Measurements from ENCODE around the gene EIF6. TPM values are rescaled to one million over a fixed set of nuclear protein-coding genes. Genes with fewer than 3 reads are reported as not detected.

The EIF6 gene
- total and polyA plus RNA-seq, 9 of the 15 experiments (the other 6 are each of a cell fraction or from before 2014, with no cell fraction given): 165 to 832 (median 229) TPM

- TF ChIP-seq FOSL1 (tag; conservative IDR thresholded peaks at IDR 0.05): peak; percentile 99
- no peak for TF ChIP-seq USF2 (CRISPR knock-in tag; IDR thresholded peaks at IDR 0.05)
- peak; percentile 83 for TF ChIP-seq BHLHE40 (IDR thresholded peaks at IDR 0.05; ENCODE audit: low read length)
- 0 out of 4 replicates have a peak, but pooled peaks of 1 of the 2 experiments have one; percentile 22 for TF ChIP-seq MNT (conservative IDR thresholded peaks at IDR 0.05)
- TF ChIP-seq ZKSCAN1 (IDR thresholded peaks at IDR 0.05; ENCODE audit: low read depth, low read length): peak; percentile 88
- TF ChIP-seq NELFE (IDR thresholded peaks at IDR 0.05; ENCODE audit: insufficient read depth, insufficient read length): no peak
- TF ChIP-seq ELF2 (CRISPR knock-in tag; IDR thresholded peaks at IDR 0.05): no peak
- 0 out of 2 replicates have a peak, but pooled peaks have one; percentile 25 for TF ChIP-seq PKNOX1 (IDR thresholded peaks at IDR 0.05)
- TF ChIP-seq LARP7 (IDR thresholded peaks at IDR 0.05): no peak
- TF ChIP-seq ZSCAN29 (IDR thresholded peaks at IDR 0.05): no peak
- no peak for TF ChIP-seq CBFB (CRISPR knock-in tag; IDR thresholded peaks at IDR 0.05)
- TF ChIP-seq FOS (IDR thresholded peaks at IDR 0.05; ENCODE audit: extremely low read depth, insufficient read length): peak; percentile 62
- 0 out of 2 replicates have a peak, but pooled peaks have one; percentile 25 for TF ChIP-seq ZBTB7A (IDR thresholded peaks at IDR 0.05; ENCODE audit: borderline replicate concordance, control insufficient read depth, low read depth, low read length)
- peak; percentile 40 to 47; a peak in 1 of 4 replicates for TF ChIP-seq NRF1 (conservative IDR thresholded peaks at IDR 0.05 in 1 of 2, IDR thresholded peaks at IDR 0.05 in 1 of 2)
- TF ChIP-seq GTF2B (IDR thresholded peaks at IDR 0.05; ENCODE audit: extremely low read depth, insufficient read length): no peak
- no peak for TF ChIP-seq PBX2 (CRISPR knock-in tag; IDR thresholded peaks at IDR 0.05; ENCODE audit: low read depth)
- TF ChIP-seq PBX2 (tag; conservative IDR thresholded peaks at IDR 0.05; ENCODE audit: low read depth): peak; percentile 35
- TF ChIP-seq SAFB2 (IDR thresholded peaks at IDR 0.05; ENCODE audit: borderline replicate concordance, low read depth, low read length, severe bottlenecking): no peak
- TF ChIP-seq MAX (CRISPR knock-in tag; IDR thresholded peaks at IDR 0.05): peak; percentile 81
- no peak for TF ChIP-seq ZNF311 (CRISPR knock-in tag; IDR thresholded peaks at IDR 0.05)
- TF ChIP-seq RBM17 (IDR thresholded peaks at IDR 0.05; ENCODE audit: borderline replicate concordance, low read depth, low read length): no peak
Measured at GRCh38 chr20:35305682-35306556, 21.3 kb upstream of the EIF6 start (continued).

Measured in K562 (cell line).